GM18867 (cell line): ENCODE results near the gene KCNK6.

Experiments
- ATAC-seq: cut with Tn5 transposase; IDR thresholded peaks from one replicate; pipeline ENCODE4 v1.9.1; 2021; ENCODE audit warnings: mild to moderate bottlenecking, moderate library complexity; ENCODE audit not compliant: unreplicated experiment

The KCNK6 gene

DNA sequence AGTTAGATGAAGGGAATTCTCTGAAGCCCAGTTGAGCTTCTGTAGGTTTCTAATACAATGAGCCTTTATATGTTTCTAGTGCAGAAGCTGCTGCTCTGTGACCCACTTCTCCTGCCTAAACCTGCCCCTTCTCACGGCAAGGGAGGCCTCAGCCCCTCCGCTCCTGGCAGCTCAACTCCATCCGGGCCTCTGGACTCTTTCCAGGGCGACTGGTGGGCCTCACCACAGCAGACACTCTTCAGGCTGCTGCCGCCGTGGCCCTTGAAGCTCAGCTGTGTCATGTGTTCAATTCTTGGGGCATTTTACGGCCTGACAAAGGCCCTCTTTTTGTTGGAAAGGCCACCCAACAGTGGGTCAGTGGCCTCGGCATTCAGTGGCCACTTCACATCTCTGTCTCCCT, 25.6 kb upstream of the KCNK6 start:
- ATAC-seq, result no peak

DNA sequence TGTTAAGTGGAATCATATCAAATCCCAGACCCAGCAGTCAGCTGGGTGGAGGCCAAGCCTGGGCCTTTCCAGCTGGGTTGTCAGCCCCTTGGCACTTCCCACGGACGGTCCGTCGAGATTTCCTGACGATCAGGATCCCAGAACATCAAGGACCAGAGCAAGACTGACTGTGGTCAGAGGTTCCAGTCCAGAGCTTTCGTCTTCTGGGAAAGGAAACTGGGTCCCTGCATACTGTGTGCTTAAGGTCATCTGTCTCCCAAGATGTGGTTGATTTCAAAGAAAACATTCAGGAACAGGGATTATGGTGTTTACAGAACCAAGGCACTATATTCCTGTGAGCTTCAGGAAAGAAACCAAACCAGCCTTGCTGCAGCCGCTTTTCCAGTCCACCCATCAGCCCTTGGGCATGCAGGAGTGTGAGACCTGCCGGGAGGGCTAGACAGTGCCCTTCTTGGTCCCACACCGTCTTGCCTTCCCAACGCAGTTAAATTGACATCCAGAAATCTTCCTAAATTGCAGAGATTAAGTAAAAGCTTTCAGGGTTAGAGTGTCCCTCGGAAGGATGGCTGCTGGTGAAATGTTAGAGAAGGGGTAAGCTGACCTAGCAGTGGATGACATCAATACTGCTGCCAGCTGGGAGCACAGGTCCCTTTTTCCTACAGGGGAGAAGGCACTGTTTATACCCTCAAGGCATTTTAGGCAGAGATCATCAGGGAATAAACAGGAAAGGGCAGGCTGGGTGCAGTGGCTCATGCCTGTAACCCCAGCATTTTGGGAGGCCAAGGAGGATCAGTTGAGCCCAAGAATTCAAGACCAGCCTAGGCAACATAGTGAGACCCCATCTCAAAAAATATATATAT, 20.6 kb upstream of the KCNK6 start:
- no peak for ATAC-seq

DNA sequence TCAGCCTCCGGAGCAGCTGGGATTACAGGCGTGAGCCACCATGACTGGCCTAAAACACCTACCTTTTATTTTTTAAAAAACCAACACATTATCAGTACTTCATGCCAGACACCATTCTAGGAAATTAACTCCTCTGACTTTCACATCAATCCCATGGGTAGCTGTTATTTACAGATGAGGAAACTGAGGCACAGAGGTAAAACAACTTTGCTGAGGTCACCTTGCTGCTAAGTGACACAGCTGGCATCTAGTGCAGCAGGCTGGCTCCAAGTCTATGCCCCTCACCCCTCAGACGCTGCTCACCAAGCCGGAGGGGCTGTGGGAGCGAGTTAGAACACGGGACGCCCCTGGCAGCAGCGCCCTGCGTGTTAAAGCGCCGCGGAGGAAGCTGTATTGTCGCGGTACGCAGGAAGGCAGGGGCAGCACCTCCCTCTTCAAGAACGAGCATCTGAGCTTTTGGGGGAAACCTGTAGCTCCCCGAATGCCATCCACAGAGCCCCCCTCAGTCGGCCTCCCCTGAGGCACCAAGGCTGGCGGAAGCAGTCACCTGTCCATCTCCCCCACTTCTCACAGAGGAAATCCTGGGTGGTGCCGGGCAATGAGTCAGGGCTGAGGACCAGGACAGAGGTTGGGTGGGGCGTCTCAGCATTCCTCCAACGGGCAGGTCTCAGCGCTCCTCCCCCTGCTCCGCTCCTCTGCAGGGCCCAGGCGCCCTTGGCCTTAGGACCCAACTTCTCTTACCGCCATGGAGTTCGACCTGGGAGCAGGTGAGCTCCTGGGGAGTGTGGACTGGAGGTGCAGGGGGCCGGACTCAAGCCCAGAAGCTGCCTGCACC, 15.9 kb upstream of the KCNK6 start, which contains the start of gene C19orf33:
C19orf33 (plus strand) TSS at position 735 of the 835 bp plus-strand sequence; CDS start at position 746, 11 bp downstream.
- ATAC-seq, result no peak

DNA sequence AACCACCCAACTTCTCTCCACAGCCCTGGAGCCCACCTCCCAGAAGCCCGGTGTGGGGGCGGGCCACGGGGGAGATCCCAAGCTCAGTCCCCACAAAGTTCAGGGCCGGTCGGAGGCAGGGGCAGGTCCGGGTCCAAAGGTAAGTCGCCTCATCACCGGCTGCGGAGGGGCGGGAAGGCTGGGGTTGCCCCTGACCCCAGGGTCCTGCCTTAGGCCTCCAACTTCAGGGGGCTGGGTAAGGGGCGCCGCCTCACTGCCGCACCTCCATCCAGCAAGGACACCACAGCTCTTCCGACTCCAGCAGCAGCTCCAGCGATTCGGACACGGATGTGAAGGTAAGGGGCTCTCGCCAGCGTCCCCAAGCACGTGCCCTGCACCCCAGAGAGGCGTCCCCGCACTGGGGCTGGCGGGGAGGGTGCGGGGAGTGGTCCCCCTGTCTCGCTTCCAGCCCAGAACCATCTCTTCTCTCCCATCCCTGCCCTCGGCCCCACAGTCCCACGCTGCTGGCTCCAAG, 15.2 kb upstream of the KCNK6 start:
- no peak for ATAC-seq

DNA sequence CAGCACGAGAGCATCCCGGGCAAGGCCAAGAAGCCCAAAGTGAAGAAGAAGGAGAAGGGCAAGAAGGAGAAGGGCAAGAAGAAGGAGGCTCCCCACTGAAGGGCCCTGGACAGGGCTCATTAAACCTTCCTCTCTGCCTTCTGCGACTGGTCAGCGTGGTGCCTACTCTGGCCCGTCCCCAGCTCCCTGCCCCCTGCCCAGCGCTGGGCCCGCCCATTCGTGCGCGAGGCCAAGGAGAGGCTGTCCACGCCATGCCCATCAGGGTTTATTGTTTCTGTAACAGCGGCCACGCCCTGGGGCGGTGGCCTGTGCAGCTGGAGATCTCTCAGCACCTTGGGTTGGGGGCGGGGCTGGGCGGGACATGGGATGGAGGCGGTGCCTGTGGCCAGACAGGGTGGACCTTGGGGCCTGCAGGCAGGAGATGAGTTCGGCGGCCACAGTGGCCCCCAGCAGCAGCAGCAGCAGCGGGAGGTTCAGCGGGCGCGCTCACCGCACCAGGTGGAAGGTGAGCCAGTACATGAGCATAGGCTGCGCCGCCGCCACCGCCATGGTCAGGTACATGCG, 14.7 kb upstream of the KCNK6 start:
- ATAC-seq, result no peak

DNA sequence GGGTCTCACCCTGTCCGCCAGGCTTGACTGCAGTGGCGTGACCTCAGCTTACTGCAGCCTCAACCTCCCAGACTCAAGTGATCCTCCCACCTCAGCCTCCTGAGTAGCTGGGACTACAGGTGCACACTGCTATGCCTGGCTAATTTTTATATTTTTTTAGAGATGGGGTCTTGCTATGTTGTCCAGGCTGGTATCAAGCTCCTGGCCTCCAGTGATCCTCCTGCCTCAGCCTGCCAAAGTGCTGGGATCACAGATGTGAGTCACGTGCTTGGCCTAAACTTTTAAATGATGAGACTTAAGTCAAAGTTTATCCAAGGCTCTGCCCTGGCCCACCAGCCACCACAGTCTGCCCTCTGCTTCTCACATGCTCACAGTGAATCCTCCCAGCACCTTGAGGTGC, 13.4 kb upstream of the KCNK6 start:
- no peak for ATAC-seq

- ATAC-seq, result no peak
These were observed 12.6 kb upstream of the KCNK6 start for GRCh38 chr19:38307076-38307475.

GRCh38 chr19:38307597-38307996, 12.0 kb upstream of the KCNK6 start:
- no peak for ATAC-seq

DNA sequence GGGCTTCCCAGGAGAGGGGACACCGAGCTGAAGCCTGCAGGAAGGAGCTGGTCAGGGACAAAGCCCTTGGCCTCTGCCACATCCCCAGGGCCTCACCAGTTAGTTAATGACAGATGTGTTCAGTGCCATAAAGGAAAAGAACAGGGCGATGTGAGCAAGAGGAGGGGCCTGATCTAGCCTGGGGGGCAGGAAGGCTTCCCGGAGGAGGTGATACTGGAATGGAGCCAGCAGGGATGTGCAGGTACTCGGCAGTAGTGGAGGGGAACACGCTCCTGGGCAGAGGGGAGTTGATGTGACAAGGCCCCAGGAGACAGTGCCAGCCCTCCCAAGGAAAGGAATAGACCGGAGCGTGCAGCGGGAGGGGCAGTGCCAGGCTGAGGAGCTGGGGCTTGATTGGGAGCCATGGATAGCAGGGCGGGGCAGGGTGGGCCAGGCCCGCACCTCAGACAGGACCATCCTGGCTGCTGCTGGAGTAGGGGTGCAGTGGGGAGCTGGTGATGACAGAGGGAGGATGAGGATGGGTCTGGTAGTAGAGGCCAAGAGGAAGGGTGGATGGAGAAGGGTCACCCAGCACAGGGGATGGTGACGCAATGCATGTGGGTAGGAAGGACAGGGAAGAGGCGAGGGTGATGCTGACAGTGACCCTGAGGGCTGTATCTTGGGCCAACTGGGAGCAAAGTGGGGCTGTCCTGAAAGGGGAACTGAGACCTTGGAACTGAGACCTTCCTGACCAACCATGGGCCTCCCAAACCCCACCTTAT, 11.5 kb upstream of the KCNK6 start:
- ATAC-seq, result no peak

DNA sequence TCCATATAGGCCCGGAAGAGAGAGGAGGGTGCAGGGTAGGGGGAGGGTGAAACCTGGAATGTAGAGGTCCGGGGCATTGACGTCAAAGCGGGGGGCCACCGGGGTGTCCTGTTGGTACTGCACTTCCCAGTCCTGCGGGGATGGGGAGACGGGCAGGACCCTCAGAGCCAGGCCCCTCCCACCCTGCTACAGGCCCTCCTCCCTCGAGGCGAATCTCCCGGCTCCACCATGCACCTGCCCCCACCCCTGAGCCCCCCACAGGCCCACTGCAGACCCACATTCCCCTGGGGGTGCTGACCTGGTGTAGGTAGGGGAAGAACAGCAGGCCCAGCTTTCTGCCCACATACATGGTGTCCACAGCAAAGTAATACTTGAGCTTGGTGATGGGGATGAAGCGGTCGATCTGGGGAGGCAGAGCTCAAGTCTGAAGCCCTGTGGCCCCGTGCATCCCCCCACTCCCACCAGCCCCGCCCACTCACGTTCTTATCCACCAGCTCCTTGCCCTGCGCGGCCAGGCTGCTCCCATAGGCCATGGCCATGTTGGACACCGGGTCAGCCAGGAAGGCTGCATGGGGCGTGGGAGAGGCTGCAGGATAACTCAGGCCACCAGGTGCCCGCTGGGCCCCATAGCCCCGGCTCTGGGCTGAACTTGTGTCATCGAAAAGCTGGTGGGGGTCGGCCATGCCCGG, 10.6 kb upstream of the KCNK6 start:
- no peak for ATAC-seq

DNA sequence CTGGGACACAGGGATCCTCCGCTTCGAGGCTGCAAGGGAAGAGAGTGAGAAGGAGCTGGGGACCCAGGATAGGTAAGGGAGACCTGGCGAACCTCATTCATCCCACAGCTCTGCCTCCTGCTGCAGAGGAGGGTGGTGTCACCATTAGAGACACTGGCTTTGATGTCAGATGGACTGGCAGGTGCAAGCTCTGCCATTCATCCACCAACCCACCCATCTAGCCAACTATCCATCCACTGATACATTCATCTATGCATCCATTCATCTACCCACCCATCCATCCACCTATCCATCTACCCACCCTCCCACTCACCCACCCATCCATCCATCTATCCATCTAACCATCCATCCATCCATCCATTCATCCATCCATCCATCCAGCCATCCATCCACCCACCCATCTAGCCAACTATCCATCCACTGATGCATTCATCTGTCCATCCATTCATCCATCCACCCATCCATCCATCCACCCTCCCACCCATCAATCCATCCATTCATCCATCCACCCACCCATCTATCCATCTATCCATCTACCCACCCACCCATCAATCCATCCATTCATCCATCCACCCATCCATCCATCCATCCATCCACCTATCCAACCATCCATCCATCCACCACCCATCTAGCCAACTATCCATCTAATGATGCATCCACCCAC, 9.9 kb upstream of the KCNK6 start:
- ATAC-seq, result no peak

- ATAC-seq, result no peak
These were observed 9.4 kb upstream of the KCNK6 start for GRCh38 chr19:38310279-38310670.

DNA sequence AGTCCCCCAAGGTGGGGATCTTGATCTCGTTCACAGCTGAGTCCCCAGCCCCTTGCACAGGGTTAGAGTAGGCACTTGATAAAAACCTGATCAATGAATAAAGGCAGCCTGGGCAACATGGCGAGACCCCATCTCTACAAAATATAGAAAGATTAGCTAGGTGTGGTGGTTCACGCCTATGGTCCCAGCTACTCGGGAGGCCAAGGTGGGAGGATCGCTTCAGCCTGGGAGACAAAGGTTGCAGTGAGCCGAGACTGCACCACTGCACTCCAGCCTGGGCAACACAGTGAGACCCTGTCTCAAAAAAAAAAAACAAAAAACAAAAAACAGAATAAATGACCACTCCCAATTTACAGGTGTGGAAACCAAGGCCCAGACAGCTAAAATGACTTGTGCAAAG, 8.7 kb upstream of the KCNK6 start:
- ATAC-seq, result no peak

GRCh38 chr19:38315657-38316476, 3.8 kb upstream of the KCNK6 start, which contains the start of gene YIF1B:
Gene YIF1B, minus strand, starts transcription at chr19:38315947. Its CDS starts 30 bp downstream, at chr19:38315917.
- ATAC-seq, result peak; percentile 83

- no peak for ATAC-seq
These were observed 3.1 kb upstream of the KCNK6 start for GRCh38 chr19:38316477-38317067.

DNA sequence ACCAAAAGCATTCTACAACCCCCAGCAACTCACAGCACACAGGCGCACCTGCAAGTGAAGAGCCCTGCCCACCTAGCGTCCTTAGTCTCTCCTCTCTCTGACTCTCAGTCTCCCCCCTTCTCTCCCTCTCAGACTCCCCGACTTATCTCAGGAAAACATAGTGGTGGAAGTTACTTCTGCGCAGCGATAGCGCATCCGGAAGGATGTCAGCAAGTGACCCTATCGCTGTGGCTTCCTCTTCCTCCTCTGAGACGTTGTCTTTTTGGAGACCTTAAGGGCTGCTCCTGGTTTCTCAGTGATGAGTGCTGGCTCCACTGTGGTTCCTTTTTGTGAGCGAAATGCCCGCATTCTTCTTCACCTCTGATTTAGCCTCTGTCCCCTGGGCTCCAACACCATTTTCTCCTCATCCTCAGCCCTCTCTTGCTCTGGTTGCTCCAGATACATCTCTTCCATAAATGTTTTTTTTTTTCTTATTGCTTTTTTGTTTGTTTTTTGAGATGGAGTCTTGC, 2.5 kb upstream of the KCNK6 start:
- no peak for ATAC-seq

- ATAC-seq, result no peak
These were observed 985 bp upstream of the KCNK6 start for GRCh38 chr19:38318660-38319059.

GRCh38 chr19:38320969-38321339, 1.3 kb downstream of the KCNK6 start:
- ATAC-seq, result no peak
